H1 (cell line): ENCODE results near the gene ATP13A3. TPM values are rescaled to one million over a fixed set of nuclear protein-coding genes. Genes with fewer than 3 reads are reported as not detected.

Experiments
- BACH1 ChIP-seq: IDR thresholded peaks from 2 replicates; pipeline ENCODE4 v1.6.1; 2012; ENCODE audit warnings: low read length, improper control_type of control experiment
- CEBPB ChIP-seq: IDR thresholded peaks from 2 replicates; pipeline ENCODE4 v1.6.1; 2012; ENCODE audit warnings: low read depth, low read length
- EGR1 ChIP-seq: IDR thresholded peaks from 2 replicates; pipeline ENCODE4 v1.6.1; 2011; ENCODE audit warnings: low read depth, low read length, borderline replicate concordance
- FOSL1 ChIP-seq: IDR thresholded peaks from 2 replicates; pipeline ENCODE4 v1.6.1; 2011; ENCODE audit warnings: mild to moderate bottlenecking, low read depth, low read length, moderate library complexity; ENCODE audit not compliant: insufficient read depth
- HDAC2 ChIP-seq, 2 experiments: fragments of 300-600 bp in 1 of 2; sonication (generic) in 1 of 2; IDR thresholded peaks; 2 replicates each; pipeline ENCODE4 v1.6.1; 2011 to 2012; ENCODE audit warnings: low read depth in 2 of 2, low read length in 2 of 2, mild to moderate bottlenecking in 2 of 2, moderate library complexity in 2 of 2, borderline replicate concordance in 1 of 2, inconsistent platforms in 1 of 2
- RBBP5 ChIP-seq: IDR thresholded peaks from 2 replicates; pipeline ENCODE4 v1.7.1; 2012; ENCODE audit warnings: low read depth, mild to moderate bottlenecking, inconsistent platforms, low read length, moderate library complexity, borderline replicate concordance
- TBP ChIP-seq: IDR thresholded peaks from 2 replicates; pipeline ENCODE4 v1.6.1; 2011; ENCODE audit warnings: low read depth, low read length, improper control_type of control experiment
- polyA plus RNA-seq, 7 experiments: library from polyadenylated mRNA; depleted of rRNA in 3 of 7; stranded (reverse) in 5 of 7; unstranded in 2 of 7; fragments of >200 nt in 5 of 7; fragments of 200-250 nt in 2 of 7; gene quantifications; 1 replicate in 5 of 7; 2 replicates in 1 of 7; 4 replicates in 1 of 7; pipeline versions ENCODE4 v1.2.1 to v1.2.3, GENCODE V29; 2011 to 2013; ENCODE audit warnings: missing spikeins in 2 of 7, mixed read lengths in 2 of 7
- total RNA-seq: library from RNA; stranded (reverse); fragmentation: NEBNext Ultra II Directional; extraction: Animal tissue kit (Norgen Biotek cat#: 25700); gene quantifications from 2 replicates; pipeline ENCODE4 v1.2.1, GENCODE V29; 2021
- TF ChIP-seq, protein P1 (sequence below): fragments of 300-600 bp; sonication (generic); IDR thresholded peaks from 2 replicates; pipeline ENCODE4 v1.7.1; 2012; ENCODE audit warnings: low read length, moderate library complexity, mild to moderate bottlenecking, inconsistent platforms; ENCODE audit not compliant: insufficient replicate concordance

Gene ATP13A3
- total and polyA plus RNA-seq, 2 of the 8 experiments (the other 6 are each of a cell fraction or from before 2014, with no cell fraction given), result 18.6 to 92.2 TPM

DNA sequence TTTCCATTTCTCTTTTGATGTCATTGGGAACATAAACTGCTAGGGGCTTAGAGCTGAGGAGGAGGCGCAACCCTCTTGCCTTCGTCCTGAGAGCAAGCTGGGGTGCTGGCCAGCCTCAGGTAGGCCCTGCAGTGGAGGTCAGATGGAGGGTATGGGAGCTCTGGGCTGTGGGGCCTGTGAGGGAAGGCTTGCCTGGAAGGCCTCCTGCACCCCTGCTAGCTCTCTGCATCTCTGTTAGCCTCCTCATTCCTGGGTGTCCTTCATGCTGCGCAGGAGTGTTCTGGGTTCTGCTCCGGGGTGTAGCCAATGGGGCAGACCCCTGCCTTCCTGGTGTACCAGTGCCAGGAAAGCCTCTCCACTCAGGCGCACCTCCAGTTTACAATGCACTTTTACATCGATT is 99.5 kb downstream of the ATP13A3 start (continued):
- TF ChIP-seq EGR1 (no peak), RBBP5 (no peak), FOSL1 (no peak), CEBPB (no peak), TBP (no peak), BACH1 (no peak), HDAC2 (IDR thresholded peaks at IDR 0.05; ENCODE audit: borderline replicate concordance in 1 of 2, low read depth in 2 of 2, low read length in 2 of 2) (no peak)
- TF ChIP-seq, protein P1, sequence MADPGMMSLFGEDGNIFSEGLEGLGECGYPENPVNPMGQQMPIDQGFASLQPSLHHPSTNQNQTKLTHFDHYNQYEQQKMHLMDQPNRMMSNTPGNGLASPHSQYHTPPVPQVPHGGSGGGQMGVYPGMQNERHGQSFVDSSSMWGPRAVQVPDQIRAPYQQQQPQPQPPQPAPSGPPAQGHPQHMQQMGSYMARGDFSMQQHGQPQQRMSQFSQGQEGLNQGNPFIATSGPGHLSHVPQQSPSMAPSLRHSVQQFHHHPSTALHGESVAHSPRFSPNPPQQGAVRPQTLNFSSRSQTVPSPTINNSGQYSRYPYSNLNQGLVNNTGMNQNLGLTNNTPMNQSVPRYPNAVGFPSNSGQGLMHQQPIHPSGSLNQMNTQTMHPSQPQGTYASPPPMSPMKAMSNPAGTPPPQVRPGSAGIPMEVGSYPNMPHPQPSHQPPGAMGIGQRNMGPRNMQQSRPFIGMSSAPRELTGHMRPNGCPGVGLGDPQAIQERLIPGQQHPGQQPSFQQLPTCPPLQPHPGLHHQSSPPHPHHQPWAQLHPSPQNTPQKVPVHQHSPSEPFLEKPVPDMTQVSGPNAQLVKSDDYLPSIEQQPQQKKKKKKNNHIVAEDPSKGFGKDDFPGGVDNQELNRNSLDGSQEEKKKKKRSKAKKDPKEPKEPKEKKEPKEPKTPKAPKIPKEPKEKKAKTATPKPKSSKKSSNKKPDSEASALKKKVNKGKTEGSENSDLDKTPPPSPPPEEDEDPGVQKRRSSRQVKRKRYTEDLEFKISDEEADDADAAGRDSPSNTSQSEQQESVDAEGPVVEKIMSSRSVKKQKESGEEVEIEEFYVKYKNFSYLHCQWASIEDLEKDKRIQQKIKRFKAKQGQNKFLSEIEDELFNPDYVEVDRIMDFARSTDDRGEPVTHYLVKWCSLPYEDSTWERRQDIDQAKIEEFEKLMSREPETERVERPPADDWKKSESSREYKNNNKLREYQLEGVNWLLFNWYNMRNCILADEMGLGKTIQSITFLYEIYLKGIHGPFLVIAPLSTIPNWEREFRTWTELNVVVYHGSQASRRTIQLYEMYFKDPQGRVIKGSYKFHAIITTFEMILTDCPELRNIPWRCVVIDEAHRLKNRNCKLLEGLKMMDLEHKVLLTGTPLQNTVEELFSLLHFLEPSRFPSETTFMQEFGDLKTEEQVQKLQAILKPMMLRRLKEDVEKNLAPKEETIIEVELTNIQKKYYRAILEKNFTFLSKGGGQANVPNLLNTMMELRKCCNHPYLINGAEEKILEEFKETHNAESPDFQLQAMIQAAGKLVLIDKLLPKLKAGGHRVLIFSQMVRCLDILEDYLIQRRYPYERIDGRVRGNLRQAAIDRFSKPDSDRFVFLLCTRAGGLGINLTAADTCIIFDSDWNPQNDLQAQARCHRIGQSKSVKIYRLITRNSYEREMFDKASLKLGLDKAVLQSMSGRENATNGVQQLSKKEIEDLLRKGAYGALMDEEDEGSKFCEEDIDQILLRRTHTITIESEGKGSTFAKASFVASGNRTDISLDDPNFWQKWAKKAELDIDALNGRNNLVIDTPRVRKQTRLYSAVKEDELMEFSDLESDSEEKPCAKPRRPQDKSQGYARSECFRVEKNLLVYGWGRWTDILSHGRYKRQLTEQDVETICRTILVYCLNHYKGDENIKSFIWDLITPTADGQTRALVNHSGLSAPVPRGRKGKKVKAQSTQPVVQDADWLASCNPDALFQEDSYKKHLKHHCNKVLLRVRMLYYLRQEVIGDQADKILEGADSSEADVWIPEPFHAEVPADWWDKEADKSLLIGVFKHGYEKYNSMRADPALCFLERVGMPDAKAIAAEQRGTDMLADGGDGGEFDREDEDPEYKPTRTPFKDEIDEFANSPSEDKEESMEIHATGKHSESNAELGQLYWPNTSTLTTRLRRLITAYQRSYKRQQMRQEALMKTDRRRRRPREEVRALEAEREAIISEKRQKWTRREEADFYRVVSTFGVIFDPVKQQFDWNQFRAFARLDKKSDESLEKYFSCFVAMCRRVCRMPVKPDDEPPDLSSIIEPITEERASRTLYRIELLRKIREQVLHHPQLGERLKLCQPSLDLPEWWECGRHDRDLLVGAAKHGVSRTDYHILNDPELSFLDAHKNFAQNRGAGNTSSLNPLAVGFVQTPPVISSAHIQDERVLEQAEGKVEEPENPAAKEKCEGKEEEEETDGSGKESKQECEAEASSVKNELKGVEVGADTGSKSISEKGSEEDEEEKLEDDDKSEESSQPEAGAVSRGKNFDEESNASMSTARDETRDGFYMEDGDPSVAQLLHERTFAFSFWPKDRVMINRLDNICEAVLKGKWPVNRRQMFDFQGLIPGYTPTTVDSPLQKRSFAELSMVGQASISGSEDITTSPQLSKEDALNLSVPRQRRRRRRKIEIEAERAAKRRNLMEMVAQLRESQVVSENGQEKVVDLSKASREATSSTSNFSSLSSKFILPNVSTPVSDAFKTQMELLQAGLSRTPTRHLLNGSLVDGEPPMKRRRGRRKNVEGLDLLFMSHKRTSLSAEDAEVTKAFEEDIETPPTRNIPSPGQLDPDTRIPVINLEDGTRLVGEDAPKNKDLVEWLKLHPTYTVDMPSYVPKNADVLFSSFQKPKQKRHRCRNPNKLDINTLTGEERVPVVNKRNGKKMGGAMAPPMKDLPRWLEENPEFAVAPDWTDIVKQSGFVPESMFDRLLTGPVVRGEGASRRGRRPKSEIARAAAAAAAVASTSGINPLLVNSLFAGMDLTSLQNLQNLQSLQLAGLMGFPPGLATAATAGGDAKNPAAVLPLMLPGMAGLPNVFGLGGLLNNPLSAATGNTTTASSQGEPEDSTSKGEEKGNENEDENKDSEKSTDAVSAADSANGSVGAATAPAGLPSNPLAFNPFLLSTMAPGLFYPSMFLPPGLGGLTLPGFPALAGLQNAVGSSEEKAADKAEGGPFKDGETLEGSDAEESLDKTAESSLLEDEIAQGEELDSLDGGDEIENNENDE, result no peak
